ENCODE results near the gene SMC3. TPM values are rescaled to one million over a fixed set of nuclear protein-coding genes. Genes with fewer than 3 reads are reported as not detected.

The SMC3 gene
- total and polyA plus RNA-seq, 2 of the 4 experiments (the other 2 are of a cell fraction): 15.0 to 15.2 TPM

GRCh38 chr10:110563132-110563531 is 4.4 kb upstream of the SMC3 start:
- in situ Hi-C loops (cut with MboI; ENCODE audit: low sequenced_read_pairs): loop anchor here (25.0 kb wide), 1 partner anchor 651 kb away; the partner anchor contains the start of gene XPNPEP1
- ChIA-PET POLR2A (ENCODE audit: unreplicated experiment) (no interaction called here), CTCF (no interaction called here)
- BruUV-seq (replicated peaks): no TSS peak
- TF ChIP-seq ELK1 (IDR thresholded peaks at IDR 0.05; ENCODE audit: borderline replicate concordance, low read depth, low read length) (no peak), MAZ (IDR thresholded peaks at IDR 0.05; ENCODE audit: borderline replicate concordance, low read depth, low read length) (no peak), MAFK (IDR thresholded peaks at IDR 0.05; ENCODE audit: low read depth, low read length) (no peak), USF2 (IDR thresholded peaks at IDR 0.05; ENCODE audit: low read depth, low read length) (no peak)
- WGBS, 2 experiments (ENCODE audit: extremely low coverage in 2 of 2, insufficient read length in 1 of 2): no CpG with 5 or more reads among the region's 8 CpGs
- Histone ChIP-seq H4K5ac (ENCODE audit: low read depth, low read length) (no peak overlapping the region), H3K36me3 (ENCODE audit: control insufficient read depth, insufficient read depth, low read length) (no peaks in the 10 kb centered on the region), H3K79me1 (ENCODE audit: low read depth in 1 of 2, low read length in 2 of 2) (no peaks in the 10 kb centered on the region; a peak in 2 of 4 replicates), H3K27ac (ENCODE audit: insufficient read depth, low read length) (no peak overlapping the region), H3K14ac (replicated peaks; ENCODE audit: low read depth, low read length) (no peak overlapping the region), H3K23ac (ENCODE audit: low read depth, low read length) (no peak overlapping the region), H3K9me1 (ENCODE audit: insufficient read depth, low read length) (no peaks in the 10 kb centered on the region), H3K4me1 (ENCODE audit: control insufficient read depth, insufficient read depth, low read length) (peaks cover 3% of the 10 kb centered on the region; the same call in 1 of the 2 replicates), H3K56ac (ENCODE audit: extremely low read depth, insufficient read depth, low read length) (no peak overlapping the region), H2BK120ac (ENCODE audit: low read depth, low read length) (no peak overlapping the region), H2BK5ac (ENCODE audit: low read depth, low read length, poor library complexity, severe bottlenecking) (no peak overlapping the region), H2AK9ac (replicated peaks; ENCODE audit: low read depth, low read length, poor library complexity) (no peak overlapping the region), H4K91ac (ENCODE audit: insufficient read depth, low read depth, low read length) (no peak overlapping the region), H4K20me1 (ENCODE audit: insufficient read depth, low read length) (no peaks in the 10 kb centered on the region; the same call in 1 of the 2 replicates), H2AK5ac (ENCODE audit: low read depth, low read length) (no peak overlapping the region), H2BK20ac (ENCODE audit: low read depth, low read length) (no peak overlapping the region), H3K9me3 (ENCODE audit: control insufficient read depth, insufficient read depth, low read length) (no peaks in the 10 kb centered on the region), H3K27me3 (ENCODE audit: control insufficient read depth, insufficient read depth, low read length) (peaks cover 4% of the 10 kb centered on the region; the same call in 1 of the 2 replicates), H3K4me2 (ENCODE audit: low read depth, low read length) (no peak overlapping the region), H2BK15ac (ENCODE audit: low read depth, low read length) (no peak overlapping the region), H3K9ac (ENCODE audit: low read depth, low read length) (no peak overlapping the region), H3K4ac (ENCODE audit: low read depth, low read length) (no peak overlapping the region; the same call in 1 of the 2 replicates), H4K8ac (ENCODE audit: low read depth in 2 of 2, low read length in 2 of 2) (no peak overlapping the region), H3K4me3 (ENCODE audit: insufficient read depth, low read depth, low read length) (no peak overlapping the region), H3K18ac (ENCODE audit: low read depth, low read length) (no peak overlapping the region), H2AFZ (replicated peaks; ENCODE audit: low read length, poor library complexity) (no peak overlapping the region)
- intact Hi-C loops (cut with micrococcal nuclease): no loop called here
- dilution Hi-C loops (cut with HindIII; ENCODE audit: low sequenced_read_pairs, unreplicated experiment): no loop called here
- DNase-seq (no peak), ATAC-seq (ENCODE audit: low read depth) (no peak)
